HL-60 (cell line): ENCODE data around the gene APBA2.

Source experiments
- POLR2AphosphoS5 ChIP-seq: IDR thresholded peaks from 2 replicates; pipeline ENCODE4 v1.6.1; 2012; ENCODE audit warnings: low read depth
- TF ChIP-seq, protein P1 (sequence below): IDR thresholded peaks from one replicate; pipeline ENCODE4 v1.5.1; 2011; ENCODE audit warnings: low read length, control low read depth, inconsistent platforms; ENCODE audit not compliant: insufficient read depth

DNA sequence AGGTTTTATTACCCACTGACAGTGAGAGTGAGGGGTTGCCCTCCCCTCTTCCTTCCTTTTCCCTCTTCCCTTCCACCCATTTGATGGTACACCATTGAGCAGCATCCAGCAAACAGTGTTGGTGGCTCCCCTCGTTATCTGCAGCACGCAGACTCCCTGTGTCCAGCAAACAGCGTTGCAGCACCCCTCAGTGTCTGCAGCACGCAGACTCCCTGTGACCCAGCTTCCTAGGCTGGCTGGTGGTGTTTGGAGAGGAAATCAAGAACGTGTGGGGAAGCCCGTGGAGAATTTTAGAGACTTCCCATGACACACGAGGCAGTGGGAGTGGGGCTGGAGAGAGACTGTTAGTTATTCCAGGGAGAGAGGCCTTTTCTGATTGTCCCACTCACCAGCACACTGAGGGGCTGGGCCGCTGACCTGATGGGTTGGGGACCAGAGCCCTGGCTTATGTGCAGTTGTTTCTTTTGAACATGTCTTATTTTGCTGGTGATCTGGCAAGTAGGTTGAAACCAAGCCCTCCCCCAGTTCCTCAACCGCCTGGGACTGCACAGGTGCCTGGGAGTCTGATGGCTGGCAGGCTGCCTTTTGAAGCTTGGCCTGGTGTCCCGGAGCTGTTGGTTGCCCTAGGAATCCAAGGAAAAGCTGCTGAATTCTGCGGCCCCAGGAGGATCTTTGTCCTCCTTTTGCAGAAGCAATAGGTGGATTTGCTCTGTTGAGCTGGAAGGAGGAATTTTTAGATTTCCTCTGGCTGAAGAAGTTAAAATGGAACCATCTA lies 19.0 kb downstream of the APBA2 start:
- TF ChIP-seq, protein P1, sequence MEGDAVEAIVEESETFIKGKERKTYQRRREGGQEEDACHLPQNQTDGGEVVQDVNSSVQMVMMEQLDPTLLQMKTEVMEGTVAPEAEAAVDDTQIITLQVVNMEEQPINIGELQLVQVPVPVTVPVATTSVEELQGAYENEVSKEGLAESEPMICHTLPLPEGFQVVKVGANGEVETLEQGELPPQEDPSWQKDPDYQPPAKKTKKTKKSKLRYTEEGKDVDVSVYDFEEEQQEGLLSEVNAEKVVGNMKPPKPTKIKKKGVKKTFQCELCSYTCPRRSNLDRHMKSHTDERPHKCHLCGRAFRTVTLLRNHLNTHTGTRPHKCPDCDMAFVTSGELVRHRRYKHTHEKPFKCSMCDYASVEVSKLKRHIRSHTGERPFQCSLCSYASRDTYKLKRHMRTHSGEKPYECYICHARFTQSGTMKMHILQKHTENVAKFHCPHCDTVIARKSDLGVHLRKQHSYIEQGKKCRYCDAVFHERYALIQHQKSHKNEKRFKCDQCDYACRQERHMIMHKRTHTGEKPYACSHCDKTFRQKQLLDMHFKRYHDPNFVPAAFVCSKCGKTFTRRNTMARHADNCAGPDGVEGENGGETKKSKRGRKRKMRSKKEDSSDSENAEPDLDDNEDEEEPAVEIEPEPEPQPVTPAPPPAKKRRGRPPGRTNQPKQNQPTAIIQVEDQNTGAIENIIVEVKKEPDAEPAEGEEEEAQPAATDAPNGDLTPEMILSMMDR = no peak
- no peak for TF ChIP-seq POLR2AphosphoS5
